Posterior vena cava (tissue), 2 donors: ENCODE data around the gene CAMK2D. TPM values are rescaled to one million over a fixed set of nuclear protein-coding genes. Genes with fewer than 3 reads are reported as not detected.
"Not testable (repeated sequence)": the region's sequence is repeated elsewhere in the genome, so short reads cannot be mapped to it uniquely, and the experiment has no call there.

Source experiments
- DNase-seq: peaks from one replicate; pipeline ENCODE4 v3.0.0-alpha.2; 2020; ENCODE audit warnings: low spot score
- intact Hi-C, 2 donors: fragments of 100-400 bp; cut with DNase I; formaldehyde crosslinking; loops; one replicate each; pipeline versions ENCODE4 v1.14.1 to v1.14.2; 2022 to 2023
- total RNA-seq, 2 donors: library from RNA; stranded (reverse); fragmentation: NEBNext Ultra II Directional; extraction: Animal tissue kit (Norgen Biotek cat#: 25700); gene quantifications; one replicate each; pipeline ENCODE4 v1.2.1, GENCODE V29; 2021
- donor health status: DM: yes; HTN: yes; CAD: no.
- donor health status: DM: yes; HTN: yes; CAD: no.

The CAMK2D gene
- total RNA-seq, 2 donors from 2014 or later = 51.5 to 67.2 TPM

GRCh38 chr4:113741956-113742355, 19.6 kb downstream of the CAMK2D start:
- intact Hi-C loops = no loop called here
- DNase-seq = no peak

GRCh38 chr4:113740857-113741379, 20.6 kb downstream of the CAMK2D start:
- no peak for DNase-seq
- intact Hi-C loops = no loop called here

DNA sequence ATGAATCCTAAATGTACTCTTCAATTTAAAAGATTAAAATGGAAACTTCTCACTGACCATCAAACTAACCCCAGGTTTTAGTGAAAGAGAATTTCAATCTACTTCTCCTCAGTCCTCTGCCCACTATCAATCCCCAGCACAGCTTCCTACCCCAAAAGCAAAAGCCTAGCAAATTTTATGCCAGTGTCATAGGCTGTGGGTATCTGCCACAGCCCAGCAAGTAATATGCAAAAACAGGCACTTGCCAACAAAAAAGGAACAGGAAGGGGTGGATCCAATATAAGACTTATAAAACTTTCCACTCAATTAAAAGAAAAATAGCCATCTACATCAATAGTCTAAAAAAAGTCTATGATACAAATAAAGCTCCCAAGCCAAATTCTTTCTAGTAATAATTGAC, 22.3 kb downstream of the CAMK2D start:
- no peak for DNase-seq
- intact Hi-C loops = no loop called here

DNA sequence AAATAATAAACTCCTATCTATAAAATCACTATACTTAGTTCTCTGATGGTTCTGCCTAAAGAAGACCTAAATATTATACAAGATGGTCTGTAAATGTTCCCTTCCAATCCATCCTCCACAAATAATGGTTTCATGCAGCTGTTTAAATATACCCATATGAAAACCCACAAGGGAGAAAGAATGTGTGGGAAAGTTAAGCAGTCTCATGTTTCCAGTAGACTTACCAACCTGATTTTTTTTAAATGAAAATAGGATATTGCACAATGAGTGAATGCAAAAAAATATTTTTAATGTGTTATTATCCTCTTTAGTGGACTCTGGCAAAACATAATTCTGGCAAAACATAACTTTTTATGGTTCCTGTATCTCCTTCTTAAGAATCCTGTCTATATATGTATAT, 23.3 kb downstream of the CAMK2D start:
- intact Hi-C loops = no loop called here
- DNase-seq = no peak

DNA sequence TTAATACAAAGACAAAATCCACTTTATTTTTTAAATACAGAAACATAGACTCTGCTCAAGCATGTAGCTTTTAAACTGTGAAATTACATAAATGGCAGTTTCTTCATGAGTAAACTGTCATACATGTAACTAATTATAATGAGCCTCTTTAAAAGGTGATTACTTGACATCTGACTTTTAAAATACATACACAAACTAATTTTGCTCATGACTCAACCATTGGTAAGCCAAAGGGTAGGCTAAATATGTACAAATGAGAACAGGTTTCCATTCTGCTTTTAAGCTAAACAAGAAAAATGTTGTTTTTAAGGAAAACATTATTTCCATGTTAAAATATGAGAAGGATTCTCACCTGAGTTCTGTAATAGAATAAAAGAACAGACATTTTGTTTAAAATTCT, 27.9 kb downstream of the CAMK2D start:
- intact Hi-C loops = no loop called here
- DNase-seq = no peak

- no peak for DNase-seq
- intact Hi-C loops = no loop called here
Measured at GRCh38 chr4:113732967-113733527, 28.5 kb downstream of the CAMK2D start.

- intact Hi-C loops = no loop called here
- no peak for DNase-seq
Measured at GRCh38 chr4:113730467-113731216, 30.9 kb downstream of the CAMK2D start.

- DNase-seq = no peak
- intact Hi-C loops = no loop called here
Measured at GRCh38 chr4:113727802-113728201, 33.7 kb downstream of the CAMK2D start.

GRCh38 chr4:113725963-113726362, 35.6 kb downstream of the CAMK2D start:
- DNase-seq = no peak
- intact Hi-C loops = no loop called here

DNA sequence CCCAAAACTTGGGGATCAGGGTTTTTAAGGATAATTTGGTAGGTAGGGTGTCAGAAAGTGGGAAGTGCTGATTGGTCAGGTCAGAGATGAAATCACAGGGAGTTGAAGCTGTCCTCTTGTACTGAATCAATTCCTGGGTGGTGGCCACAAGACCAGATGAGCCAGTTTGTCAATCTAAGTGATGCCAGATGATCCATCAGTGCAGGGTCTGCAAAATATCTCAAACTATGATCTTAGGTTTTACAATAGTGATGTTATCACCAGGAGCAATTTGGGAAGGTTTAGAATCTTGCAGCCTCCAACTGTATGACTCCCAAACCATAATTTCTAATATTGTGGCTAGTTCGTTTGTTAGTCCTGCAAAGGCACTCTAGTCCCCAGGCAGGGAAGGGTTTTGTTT, 43.3 kb downstream of the CAMK2D start:
- intact Hi-C loops = no loop called here
- DNase-seq = no peak

DNA sequence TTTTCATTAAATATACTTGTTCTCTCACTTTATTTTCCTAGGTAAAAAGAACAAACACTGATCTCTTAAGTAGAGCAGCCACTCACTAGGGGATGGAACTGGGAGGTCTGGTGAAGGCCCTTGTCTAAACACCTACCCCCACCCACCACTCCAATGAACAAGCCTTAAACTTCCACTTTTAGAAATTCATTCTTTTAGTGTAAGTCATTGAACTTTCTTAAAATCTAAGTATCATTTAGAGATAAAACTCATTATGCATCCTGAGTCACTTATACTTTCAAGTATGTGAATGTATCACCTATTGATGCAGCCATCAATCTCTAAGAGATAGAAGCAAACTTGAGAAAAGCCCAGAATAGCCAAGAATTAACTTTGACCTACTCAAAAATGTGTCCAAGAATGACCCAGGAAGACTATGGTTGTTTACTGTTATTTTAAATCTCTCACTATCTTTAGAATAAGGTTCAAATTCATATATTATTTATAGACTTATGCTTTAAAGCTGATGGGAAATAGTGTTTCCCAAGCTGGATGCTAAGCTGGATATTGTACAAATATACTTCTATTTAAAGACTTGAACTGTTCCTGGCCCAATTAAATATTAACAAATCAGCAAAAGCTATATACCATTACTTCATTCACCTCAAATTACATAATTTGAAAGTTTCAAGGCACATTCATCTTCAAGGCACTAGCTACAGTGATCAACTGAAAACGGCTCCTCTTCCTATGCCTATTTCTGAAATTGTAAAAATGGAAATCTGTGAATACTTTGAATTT, 49.5 kb downstream of the CAMK2D start:
- intact Hi-C loops = no loop called here

GRCh38 chr4:113708250-113708649, 53.3 kb downstream of the CAMK2D start:
- intact Hi-C loops = no loop called here
- DNase-seq = no peak

More for the DNA sequence above, 49.5 kb downstream of the CAMK2D start:
- DNase-seq = no peak

GRCh38 chr4:113707048-113707447, 54.5 kb downstream of the CAMK2D start:
- intact Hi-C loops = no loop called here
- no peak for DNase-seq

GRCh38 chr4:113705097-113705496, 56.4 kb downstream of the CAMK2D start:
- intact Hi-C loops, DNase-seq: not testable (repeated sequence)

GRCh38 chr4:113702596-113702995, 58.9 kb downstream of the CAMK2D start:
- intact Hi-C loops = not testable (repeated sequence)

GRCh38 chr4:113701169-113701568, 60.4 kb downstream of the CAMK2D start:
- intact Hi-C loops = no loop called here
- no peak for DNase-seq

More at GRCh38 chr4:113702596-113702995, 58.9 kb downstream of the CAMK2D start:
- DNase-seq = not testable (repeated sequence)

DNA sequence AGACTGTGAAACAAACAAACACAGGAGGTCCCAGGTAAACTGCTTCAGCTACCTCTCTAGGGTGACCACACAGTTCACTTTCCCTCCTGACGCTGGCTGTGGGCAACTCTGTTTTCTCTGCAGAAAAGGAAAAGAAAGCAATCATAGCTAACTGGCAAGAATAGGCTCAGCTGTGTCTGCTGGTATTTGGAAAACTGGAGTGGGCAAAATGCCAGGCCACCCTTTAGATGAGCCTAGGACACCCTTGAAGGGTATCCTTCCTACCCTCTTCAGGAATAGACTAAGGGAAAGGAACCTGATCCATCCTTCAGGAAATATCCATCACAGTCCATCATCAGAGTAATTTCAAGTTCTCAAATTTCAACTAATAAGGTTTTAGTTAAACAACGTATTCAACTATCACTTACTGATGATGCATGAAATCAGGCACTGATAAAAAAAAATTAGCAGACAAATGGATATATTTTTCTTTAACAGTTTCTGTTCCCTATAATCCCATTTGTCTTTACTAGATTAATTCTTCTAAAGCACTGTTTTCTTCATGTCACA, 60.9 kb downstream of the CAMK2D start:
- DNase-seq = no peak
- intact Hi-C loops = no loop called here

DNA sequence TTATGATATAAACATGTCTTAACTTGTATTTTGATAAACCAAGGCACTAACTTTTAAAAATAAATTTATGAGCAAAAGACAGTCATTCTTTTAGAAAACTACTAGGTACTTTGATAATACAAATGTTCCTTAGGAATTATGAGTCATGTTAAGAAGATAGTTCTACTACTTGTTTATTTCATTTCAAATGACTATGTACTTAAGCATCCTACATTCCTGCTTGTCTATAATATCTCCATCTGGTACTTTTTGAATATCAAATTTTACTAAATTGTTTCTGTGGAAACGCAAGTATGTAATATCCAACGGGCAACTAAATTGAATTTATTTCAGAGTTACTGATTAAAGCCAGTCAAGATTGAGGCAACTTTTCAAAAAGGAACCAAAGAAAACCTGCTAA, 61.8 kb downstream of the CAMK2D start:
- intact Hi-C loops = loop anchor here in 1 of 2 donors (10.0 kb wide), 1 partner anchor 295 kb away; no protein-coding TSS in a partner anchor
- DNase-seq = no peak

DNA sequence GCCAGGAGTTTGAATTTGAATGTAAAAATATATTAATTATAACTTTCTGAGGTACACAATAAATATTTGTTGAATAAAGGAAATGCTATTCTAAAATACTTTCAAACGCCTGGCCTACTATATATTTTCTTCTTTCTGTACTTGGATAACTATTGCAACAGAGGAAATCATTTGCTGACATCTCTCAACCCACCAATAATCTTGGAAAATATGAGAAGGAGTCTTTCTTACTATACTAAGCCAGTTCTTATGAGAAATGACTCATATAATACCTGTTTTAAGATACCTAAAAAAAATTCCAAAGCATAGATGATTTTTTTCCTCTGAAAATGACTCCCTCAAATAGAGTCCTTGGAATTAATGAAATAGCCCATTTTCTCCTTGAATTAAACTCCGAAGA, 64.1 kb downstream of the CAMK2D start:
- intact Hi-C loops = loop anchor here in 1 of 2 donors (10.0 kb wide), 1 partner anchor 293 kb away; no protein-coding TSS in a partner anchor
- DNase-seq = no peak
